HL-60 (cell line): Measurements from ENCODE around the gene PPP1R13L.

Source experiments
- DNase-seq, 2 experiments: peaks; one replicate each; pipeline ENCODE4 v3.0.0-alpha.2; 2010 to 2020; ENCODE audit warnings: low read depth in 1 of 2, low spot score in 1 of 2
- H3K27ac ChIP-seq: fragments of 250-450 bp; sonication (Bioruptor Pico); replicated peaks from 2 replicates; pipeline ENCODE4 v1.5.1; 2020; ENCODE audit warnings: mild to moderate bottlenecking, moderate library complexity
- H3K27me3 ChIP-seq: fragments of 250-450 bp; sonication (Bioruptor Pico); 2 replicates; pipeline ENCODE4 v1.5.1; 2021; ENCODE audit warnings: mild to moderate bottlenecking, moderate library complexity; ENCODE audit not compliant: insufficient read depth, poor library complexity, severe bottlenecking
- H3K4me3 ChIP-seq: replicated peaks from 2 replicates; pipeline ENCODE4 v1.5.1; 2011; ENCODE audit warnings: mild to moderate bottlenecking, control low read depth, low read length; ENCODE audit not compliant: insufficient read depth
- CTCF ChIP-seq: IDR thresholded peaks from one replicate; pipeline ENCODE4 v1.5.1; 2011; ENCODE audit warnings: low read length, control low read depth, inconsistent platforms; ENCODE audit not compliant: insufficient read depth
- GABPA ChIP-seq: IDR thresholded peaks from 2 replicates; pipeline ENCODE4 v1.6.1; 2012; ENCODE audit warnings: low read depth
- POLR2AphosphoS5 ChIP-seq: IDR thresholded peaks from 2 replicates; pipeline ENCODE4 v1.6.1; 2012; ENCODE audit warnings: low read depth
- SPI1 ChIP-seq: IDR thresholded peaks from 2 replicates; pipeline ENCODE4 v1.6.1; 2012; ENCODE audit warnings: low read depth, mild to moderate bottlenecking, borderline replicate concordance
- TF ChIP-seq, protein P1 (sequence below): IDR thresholded peaks from 2 replicates; pipeline ENCODE4 v1.6.1; 2012; ENCODE audit warnings: low read depth; ENCODE audit not compliant: insufficient replicate concordance

PPP1R13L gene

DNA sequence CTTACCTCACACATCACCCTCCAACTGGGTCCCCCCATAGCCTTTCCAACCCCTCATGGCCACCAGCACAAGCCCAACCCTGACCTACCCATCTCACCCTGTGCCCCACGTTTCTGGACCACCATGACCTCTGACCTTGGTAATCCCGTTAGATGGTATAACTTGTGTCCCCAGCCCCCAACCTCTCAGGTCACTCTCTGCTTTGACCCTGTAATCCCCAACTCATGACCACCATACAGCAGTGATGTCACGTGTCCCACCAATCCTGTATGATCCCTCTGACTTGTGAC, 55.8 kb downstream of the PPP1R13L start:
- Histone ChIP-seq H3K27ac (no peak overlapping the region), H3K4me3 (no peak overlapping the region), H3K27me3 (peaks cover 11% of the 10 kb centered on the region)
- DNase-seq = no peak
- no peak for TF ChIP-seq GABPA
- TF ChIP-seq SPI1 = no peak
- TF ChIP-seq, protein P1, sequence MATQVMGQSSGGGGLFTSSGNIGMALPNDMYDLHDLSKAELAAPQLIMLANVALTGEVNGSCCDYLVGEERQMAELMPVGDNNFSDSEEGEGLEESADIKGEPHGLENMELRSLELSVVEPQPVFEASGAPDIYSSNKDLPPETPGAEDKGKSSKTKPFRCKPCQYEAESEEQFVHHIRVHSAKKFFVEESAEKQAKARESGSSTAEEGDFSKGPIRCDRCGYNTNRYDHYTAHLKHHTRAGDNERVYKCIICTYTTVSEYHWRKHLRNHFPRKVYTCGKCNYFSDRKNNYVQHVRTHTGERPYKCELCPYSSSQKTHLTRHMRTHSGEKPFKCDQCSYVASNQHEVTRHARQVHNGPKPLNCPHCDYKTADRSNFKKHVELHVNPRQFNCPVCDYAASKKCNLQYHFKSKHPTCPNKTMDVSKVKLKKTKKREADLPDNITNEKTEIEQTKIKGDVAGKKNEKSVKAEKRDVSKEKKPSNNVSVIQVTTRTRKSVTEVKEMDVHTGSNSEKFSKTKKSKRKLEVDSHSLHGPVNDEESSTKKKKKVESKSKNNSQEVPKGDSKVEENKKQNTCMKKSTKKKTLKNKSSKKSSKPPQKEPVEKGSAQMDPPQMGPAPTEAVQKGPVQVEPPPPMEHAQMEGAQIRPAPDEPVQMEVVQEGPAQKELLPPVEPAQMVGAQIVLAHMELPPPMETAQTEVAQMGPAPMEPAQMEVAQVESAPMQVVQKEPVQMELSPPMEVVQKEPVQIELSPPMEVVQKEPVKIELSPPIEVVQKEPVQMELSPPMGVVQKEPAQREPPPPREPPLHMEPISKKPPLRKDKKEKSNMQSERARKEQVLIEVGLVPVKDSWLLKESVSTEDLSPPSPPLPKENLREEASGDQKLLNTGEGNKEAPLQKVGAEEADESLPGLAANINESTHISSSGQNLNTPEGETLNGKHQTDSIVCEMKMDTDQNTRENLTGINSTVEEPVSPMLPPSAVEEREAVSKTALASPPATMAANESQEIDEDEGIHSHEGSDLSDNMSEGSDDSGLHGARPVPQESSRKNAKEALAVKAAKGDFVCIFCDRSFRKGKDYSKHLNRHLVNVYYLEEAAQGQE = no peak
- no peak; the same call in 1 of the 2 replicates for TF ChIP-seq POLR2AphosphoS5
- TF ChIP-seq CTCF = no peak

- no peak overlapping the region for H3K27ac ChIP-seq
- TF ChIP-seq GABPA = no peak
- TF ChIP-seq POLR2AphosphoS5 = no peak
- TF ChIP-seq CTCF = no peak
- peaks cover 11% of the 10 kb centered on the region for H3K27me3 ChIP-seq
- no peak for DNase-seq
- H3K4me3 ChIP-seq = no peak overlapping the region
These were observed 56.3 kb downstream of the PPP1R13L start for GRCh38 chr19:45348367-45349125.

DNA sequence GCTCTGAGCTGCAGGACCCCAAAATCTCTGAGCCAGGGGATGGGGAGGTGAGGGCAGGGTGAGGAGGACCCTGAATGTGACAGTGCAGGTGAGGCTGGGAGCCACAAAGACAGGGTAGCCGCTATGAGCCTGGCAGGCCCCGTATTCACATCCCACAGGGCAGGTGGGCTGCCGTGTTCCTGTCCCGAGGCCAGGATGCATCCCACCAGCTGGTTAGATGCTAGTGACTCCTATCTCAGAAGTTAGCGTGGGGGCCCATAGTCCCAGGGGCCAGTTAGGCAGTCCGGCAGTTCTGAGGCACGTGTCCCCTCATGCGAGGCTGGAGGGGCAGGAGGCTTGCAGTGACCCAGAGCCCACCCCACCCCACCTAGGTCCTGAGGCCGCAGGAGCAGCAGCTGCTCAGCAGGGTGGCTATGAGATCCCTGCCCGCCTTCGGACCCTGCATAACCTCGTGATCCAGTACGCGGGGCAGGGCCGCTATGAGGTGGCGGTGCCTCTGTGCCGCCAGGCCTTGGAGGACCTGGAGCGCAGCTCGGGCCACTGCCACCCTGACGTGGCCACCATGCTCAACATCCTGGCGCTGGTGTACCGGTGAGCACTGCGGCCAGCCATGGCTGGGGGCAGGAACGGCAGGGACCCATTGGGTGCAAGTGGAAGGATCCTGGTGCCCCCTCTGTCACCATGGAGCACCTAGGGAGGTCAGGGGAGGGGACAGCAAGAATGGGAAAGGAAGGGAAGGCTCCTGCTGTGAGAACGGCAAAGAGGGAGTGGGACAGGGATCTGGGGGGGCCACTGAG, 57.1 kb downstream of the PPP1R13L start:
- H3K4me3 ChIP-seq = no peak overlapping the region
- TF ChIP-seq SPI1 (no peak), GABPA (no peak), CTCF (no peak), POLR2AphosphoS5 (no peak)
- TF ChIP-seq, protein P1 = no peak
- H3K27ac ChIP-seq = no peak overlapping the region
- no peak for DNase-seq
- peaks cover 11% of the 10 kb centered on the region for H3K27me3 ChIP-seq
